ENCODE data around the gene RBM43.
"Not testable (repeated sequence)": the region's sequence is repeated elsewhere in the genome, so short reads cannot be mapped to it uniquely, and the experiment has no call there.

RBM43 gene

DNA sequence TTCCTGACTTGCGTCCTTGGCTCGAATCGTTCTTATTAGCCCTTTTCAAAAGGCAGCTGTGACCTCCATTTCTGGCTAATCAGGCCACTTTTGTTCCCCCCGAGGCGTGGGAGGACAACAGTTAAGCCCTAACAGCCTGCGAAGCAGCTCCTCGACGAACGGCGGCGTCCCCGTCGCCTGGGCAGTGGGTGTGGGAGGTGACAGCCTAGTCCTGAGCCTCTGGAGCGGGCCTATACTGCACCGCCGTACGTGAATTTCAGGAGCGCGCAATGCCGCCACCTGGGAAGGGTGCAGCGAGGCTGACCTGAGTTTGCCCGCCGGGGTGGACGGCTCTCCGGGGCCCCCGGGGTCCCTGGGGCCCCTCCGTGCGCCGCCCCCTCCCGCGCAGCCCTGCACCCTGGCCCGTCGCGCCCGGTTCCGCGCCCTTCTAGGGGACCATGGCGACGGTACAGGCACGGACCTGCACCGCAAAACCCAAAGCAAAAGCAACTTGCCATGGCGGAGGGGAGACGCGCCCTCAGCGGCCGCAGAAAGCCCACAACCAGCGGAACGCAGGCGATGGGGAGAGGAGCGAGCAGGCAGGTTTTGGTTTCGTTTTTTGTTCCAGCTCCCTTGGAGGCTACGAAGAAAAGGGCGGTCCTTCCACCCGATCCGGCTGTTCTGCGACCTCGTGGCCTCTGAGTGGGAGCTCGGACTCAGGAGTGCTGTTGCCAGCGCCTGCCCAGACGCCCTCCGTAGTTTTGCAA, at the start of gene RBM43:
RBM43 (minus strand) TSS at position 633 of the 746 bp plus-strand sequence; CDS start at position 497, 136 bp downstream.
- DNase-seq (peak; percentile 79), ATAC-seq (peak; percentile 91)

DNA sequence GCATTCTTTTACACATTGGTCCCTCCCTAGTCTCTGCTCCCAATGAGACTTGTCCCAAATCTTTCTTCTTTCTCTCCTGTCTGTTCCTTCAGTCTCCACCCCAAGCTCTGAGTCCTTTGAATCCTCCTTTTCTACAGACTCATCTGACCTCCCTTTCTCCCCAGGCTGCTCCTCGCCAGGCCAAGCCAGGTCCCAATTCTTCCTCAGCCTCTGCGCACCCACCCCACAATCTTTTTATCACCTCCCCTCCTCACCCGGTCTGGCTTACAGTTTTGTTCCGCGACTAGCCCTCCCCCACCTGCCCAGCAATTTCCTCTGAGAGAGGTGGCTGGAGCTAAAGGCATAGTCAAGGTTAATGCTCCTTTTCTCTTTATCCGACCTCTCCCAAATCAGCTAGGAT, 48.6 kb upstream of the RBM43 start:
- ATAC-seq, DNase-seq: not testable (repeated sequence)

DNA sequence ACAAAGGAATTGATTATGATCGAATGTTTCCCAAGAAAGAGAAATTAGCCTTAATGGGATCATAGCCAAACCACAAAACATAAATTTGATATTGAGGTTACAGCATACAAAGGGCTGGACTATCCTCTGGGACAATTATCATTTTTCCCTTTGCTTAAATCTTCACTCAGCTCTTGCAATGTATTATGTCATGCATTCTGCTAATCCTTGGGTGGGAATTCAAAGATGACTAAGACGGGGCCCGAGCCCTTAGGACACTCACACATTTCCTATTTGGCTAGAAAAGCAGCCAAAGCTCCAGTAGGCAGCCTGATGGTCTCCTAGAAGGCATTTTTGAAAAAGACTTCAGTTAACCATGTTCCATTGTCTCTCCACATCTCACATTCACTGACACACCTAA, 45.0 kb upstream of the RBM43 start:
- DNase-seq (no peak), ATAC-seq (no peak)

DNA sequence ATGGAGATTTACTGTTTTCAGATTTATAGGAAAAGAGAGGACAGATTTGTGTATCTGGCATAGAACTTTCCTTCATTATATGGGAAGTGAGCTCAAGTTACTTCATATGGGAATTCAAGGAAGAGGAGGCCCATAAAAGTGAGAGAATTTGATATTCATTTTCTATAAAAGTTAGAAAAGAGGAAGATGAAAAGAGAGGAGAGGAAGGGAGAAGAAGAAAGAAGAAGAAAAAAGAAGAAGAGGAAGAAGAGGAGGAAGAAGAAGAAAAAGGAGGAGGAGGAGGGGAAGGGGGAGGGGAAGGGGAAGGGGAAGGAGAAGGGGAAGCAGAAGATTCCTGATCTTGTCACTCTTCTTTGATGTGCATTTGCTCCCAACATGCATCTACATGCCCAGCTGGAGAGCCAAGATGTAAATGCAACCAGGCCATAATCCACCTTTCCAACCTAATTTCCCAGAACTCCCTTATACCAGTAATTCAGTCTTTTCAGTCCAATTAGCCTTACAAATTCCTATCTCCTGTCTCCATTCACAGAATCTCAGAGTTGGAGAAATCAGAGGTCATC, 43.5 kb upstream of the RBM43 start:
- DNase-seq: no peak
- no peak for ATAC-seq

DNA sequence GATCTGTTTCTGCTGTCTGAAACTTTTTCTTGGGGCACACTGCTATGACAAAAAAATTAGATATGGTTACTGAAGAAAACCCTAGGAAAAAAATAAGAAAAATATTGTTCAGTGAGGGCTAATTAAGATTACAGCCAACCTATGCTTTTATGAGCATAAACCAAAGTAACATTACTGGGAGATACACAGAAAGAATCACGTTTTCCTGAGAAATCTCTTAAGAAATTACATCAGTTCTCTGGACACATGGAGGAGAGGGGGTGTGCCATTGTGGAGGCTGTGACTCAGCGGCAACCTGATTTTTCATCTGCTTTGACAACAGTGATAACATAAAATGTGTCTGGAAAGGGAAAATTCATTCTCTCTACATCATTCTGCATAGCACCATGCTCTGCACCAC, 41.2 kb upstream of the RBM43 start:
- DNase-seq: no peak
- ATAC-seq: no peak

DNA sequence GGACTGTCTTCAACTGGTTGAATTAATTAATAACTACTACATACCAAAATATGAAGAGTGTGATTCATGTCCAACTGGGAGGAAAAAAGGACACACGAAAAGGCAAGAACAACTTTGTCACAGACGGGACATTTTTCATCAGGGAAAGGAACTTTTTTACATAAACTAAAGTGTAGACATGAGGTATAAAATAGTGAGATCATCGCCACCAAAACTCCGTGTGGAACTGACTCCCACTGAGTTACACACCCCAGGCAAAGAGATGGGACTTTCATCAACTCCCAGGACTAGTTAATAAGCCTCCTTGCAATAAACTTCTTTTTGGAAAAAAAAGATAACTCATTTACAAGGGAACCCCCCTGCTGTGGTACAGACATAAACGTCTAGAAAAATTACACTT, 40.7 kb upstream of the RBM43 start:
- DNase-seq (no peak), ATAC-seq (no peak)

DNA sequence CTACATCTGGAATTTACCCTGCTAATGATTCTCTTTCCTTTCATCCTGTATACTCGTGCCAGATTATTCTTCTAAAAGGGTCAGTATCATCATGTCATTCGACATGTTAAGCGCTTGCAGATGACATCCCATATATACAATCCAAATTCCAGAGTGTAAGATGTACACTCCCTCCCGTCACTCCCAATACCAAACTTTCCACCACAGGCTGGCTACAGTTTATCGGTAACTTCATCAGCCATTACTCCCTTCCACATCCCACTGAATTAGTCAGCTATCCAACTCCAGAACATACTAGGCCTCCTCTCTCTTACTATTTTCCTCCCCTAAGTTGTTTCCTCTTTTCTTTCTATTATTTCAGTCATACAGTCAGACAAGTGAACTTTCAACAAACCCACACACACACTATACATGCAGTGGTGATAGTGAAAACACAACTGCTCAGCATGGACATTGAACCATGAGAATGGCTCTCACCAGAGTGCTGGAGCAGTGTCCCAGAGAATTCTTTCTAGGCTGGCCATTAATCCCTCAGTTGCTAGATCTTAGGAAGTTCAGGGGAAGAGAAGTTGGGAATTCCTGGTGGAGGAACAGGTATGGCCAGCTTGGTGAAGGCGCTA, 38.4 kb upstream of the RBM43 start:
- no peak for DNase-seq
- ATAC-seq: no peak

DNA sequence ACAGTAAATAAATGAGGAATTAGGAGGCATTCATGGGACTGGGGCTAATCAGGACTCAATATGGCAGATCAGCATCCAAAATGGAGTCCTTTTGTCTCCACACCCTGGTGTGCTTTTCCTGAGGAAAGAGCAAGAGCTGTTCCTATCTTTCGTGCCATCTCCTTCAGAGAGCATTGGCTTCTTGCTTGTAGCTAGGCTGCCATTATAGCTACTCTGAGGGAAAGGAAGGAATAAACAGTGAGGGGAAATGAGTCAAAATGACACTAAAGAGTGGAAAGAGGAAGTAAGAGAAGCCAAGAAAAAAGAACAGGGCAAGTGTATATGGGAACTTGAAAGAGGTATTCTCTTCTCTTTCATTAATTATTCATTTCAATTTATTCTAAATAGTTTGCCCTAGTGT, 36.2 kb upstream of the RBM43 start:
- DNase-seq (no peak), ATAC-seq (no peak)

DNA sequence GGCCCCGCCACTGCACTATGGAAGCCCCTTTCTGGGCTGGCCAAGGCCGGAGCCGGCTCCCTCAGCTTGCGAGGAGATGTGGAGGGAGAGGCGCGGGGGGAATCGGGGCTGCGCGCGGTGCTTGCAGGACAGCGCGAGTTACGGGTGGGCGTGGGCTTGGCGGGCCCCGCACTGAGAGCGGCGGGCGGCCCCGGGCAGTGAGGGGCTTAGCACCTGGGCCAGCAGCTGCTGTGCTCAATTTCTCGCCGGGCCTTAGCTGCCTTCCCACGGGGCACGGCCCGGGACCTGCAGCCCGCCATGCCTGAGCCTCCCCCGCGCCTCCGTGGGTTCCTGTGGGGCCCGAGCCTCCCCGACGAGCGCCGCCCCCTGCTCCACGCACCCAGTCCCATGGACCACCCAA, 34.3 kb upstream of the RBM43 start:
- not testable (repeated sequence) for DNase-seq, ATAC-seq

DNA sequence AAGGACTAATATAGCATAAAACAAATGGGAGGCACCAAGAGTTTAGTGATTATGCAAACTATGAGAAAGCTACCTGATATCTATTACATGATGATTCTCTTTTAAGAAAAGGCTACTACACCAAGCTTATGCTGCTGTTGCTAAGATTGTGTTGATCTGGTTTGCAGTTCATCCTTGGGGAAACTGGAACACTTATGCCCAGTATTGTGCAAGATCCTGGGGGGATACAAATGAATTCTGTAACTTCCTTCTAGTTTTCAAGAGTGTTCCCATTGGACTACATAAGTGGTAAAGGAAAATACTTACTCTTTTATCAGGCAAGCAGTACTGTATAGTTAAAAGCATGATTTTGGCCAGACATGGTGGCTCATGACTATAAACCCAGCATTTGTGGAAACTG, 30.9 kb upstream of the RBM43 start:
- ATAC-seq (no peak), DNase-seq (no peak)

DNA sequence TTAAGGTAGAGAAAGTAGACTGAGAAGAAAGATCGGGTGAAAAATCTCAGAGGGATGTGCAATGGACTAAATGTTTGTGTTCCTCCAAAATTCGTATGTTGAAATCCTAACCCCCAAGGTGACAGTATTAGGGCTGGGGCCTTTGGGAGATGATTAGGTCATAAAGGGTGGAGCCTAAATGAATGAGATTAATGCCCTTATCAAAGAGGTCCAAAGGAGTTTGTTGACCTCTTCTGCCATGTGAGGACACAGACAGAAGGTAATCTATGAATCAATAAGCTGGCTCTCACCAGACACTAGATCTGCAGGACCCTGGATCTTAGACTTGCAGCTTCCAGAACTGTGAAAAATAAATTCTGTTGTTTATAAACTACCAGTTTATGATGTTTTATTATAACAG, 30.5 kb upstream of the RBM43 start:
- ATAC-seq: no peak

DNA sequence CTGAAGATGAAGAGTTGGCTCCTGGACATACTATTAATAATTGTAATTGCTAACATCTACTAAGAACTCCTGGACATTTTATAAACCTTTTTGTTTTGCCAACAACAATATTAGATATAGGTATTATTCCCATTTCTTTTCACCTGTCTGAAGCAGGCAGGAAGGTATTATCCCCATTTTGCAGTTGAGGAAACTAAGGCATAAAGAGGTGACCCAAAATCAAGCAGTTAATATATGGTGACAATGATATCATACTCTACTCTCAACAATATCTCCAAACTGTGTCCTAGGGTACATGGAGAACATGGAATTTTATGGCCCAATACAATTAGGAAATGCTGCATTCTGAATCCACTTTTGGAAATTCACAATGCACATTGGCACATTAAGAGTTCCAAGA, 29.6 kb upstream of the RBM43 start:
- ATAC-seq (no peak), DNase-seq (no peak)

More for the DNA sequence above, 30.5 kb upstream of the RBM43 start:
- no peak for DNase-seq

DNA sequence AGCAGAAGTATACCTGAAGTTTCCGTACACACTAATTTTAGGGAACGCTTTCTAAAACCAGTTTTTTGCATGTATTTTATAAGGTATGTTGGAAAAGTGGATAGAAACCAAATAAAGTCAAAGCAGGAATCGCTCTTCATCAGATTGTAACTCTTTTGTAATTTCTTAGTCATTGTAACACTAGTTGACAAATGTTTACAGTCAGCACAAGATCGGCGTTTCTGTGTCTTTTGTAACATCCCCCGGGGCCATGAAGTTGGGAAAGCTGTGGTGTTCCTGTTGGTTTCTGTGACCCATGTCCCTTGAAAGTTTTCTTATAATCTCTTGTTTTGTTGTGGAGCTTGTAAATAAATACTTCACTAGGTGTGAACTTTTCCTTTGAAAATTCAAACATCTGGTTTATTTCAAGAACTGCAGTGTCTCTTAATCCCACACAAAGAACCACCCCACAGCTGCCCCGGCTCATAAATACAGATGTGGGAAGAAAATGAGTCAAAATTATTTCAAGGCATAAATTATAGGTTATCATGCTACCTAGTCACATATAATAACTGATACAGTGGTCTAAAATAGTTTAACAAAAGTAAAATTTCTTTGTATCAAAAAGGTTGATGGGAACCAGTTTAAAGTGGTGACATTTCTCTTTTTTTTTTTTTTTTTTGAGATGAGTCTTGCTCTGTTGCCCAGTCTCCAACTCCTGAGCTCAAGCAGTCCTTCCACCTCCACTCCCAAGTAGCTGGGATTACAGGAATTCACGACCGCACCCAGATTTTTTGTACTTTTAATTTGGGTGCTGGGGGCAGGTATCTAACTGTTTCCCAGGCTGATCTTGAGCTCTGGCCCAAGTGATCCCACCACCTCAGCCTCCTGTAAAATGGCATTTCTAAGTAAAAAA, 28.6 kb upstream of the RBM43 start:
- peak; percentile 16 for ATAC-seq
- peak; percentile 14 for DNase-seq

DNA sequence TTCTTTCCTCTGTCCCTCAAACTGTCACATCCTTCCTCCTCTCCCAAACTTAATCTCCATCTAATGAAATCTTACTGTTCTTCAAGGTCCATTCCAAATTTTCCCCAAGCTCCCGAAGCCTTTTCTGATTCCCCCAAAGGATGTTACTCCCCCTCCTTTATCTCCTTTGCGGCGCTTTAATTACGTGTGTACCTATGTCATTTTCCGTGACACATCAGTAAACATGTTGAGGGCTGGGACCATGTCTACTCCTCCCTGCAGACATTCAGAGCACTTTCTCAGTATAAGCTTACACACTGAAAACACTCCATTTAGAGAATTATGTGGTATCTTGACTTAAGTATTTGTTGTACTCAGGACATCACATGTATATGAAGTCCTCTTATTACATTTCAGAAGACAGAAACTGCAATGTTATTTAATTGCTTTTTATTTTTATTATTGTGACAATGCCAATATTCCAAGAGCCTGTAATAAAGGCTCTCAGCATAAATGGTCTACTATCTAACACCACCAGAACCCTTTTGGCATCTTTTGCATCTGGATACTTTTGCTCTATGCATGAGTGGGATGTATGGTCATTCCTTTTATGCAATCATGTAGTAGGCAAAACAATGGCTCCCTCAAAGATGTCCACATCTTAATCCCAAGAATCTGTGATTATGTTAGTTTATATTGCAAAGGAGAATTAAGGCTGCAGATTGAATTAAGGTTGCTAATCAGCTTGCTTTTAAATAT, 26.0 kb upstream of the RBM43 start:
- ATAC-seq: no peak

DNA sequence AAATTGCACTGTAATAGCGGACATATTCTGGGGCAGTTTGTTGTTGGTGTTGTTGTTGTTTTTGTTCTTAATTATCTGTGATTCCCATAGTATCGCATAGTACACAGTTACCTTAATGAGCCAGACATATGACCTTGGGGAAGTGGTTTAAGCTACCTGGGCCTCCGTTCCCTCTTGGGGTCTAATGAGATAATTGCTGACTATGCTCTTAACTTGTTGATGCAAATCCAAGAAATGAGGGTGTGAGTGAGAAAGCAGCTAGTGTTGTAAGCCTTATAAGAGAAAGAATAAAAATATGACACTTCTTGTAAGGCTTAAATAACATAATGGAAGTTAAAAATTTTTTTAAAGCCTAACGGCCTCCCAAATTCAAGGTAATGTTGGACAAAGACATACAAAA, 20.7 kb upstream of the RBM43 start:
- DNase-seq (no peak), ATAC-seq (no peak)

More for the DNA sequence above, 26.0 kb upstream of the RBM43 start:
- DNase-seq: no peak

DNA sequence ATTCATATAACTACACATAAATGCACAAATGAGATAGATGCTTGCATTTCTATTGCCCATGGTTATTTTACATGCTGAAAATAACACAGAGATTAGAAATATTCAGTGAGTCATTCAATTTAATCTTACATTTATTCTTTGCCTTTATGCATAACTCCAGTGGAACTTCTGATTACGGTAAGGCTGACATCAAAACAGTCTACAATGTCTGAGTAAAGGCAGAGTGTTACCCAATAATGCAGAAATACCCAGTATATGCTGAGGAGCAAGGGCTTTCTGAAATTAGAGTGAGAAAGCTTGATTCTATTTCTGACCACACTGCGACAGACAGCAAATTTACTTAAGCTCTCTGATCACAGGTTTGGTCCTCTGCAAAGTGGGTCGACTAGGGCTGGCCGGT, 18.6 kb upstream of the RBM43 start:
- DNase-seq (no peak), ATAC-seq (no peak)

DNA sequence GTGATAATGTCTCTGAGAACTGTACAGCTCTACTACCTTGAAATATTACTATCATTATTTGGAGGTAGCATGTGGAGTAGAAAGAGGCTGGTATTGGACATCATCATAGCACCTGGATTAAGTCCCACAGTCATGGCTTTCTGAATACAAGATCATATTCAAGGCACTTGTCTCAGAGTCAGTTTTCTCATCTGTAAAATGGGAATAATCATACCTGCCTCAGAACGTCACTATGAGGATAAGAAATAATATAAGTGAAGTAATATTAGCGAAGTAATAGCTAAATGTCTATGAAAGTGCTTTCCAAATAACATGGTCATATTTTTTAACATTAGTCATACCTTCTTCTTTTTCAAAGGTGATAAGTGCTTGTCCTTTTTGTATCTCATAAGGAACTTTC, 16.8 kb upstream of the RBM43 start:
- DNase-seq (no peak), ATAC-seq (no peak)

DNA sequence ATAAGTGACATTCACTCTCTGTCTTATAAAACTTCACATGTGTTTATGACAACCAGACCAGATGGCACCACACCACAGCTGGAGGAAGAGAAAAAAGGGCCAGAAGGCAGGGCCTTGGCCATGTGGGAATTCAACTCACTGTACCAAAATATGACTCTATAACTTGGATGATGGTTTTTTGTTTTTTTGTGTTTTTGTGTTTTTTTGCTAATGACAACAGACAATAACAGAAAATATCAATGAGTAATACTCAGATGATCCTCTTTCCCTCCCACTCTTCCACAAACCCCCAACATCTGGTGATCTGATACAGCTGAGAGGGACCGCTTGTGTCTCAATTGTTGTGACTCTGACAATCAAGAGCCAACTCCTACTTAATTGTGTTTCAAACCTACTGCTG, 15.4 kb upstream of the RBM43 start:
- ATAC-seq (no peak), DNase-seq (no peak)

DNA sequence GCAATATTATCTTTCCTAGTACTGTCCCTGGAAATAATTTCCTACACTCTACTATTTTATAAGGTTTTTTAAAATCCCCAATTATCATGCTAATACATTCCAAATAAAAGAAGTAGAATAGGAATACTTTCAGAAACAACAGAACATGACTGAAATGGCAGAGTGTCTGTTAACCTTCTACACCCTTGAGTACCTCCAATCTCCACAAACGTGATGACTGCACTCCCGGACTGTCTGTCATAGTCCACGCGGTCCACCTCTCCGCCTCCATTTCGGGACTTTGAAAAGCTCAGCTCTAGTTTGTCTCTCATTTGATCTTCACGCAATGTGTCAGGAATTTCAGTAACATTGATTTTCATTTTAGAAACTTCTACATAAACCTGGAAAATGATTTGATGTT, 13.6 kb upstream of the RBM43 start:
- no peak for ATAC-seq

DNA sequence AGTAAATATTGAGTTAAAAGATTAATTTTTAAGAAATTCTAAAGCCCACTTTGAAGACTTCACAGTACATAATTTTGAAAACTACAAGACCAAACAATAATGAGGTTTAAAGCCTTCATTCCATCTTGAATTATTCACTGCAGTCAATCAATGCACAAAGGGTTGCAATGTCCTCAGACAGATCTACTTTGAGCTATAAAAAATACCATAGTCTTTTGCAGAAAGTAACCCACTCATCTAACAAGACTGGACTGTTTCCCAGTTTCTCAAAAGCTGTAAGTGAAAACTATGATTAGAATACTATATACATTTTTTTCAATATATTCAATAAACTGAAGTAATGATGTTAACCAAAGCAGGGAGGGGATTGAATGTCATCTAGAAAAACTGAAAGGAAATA, 10.2 kb upstream of the RBM43 start:
- DNase-seq (no peak), ATAC-seq (no peak)

More for the DNA sequence above, 13.6 kb upstream of the RBM43 start:
- DNase-seq: no peak

DNA sequence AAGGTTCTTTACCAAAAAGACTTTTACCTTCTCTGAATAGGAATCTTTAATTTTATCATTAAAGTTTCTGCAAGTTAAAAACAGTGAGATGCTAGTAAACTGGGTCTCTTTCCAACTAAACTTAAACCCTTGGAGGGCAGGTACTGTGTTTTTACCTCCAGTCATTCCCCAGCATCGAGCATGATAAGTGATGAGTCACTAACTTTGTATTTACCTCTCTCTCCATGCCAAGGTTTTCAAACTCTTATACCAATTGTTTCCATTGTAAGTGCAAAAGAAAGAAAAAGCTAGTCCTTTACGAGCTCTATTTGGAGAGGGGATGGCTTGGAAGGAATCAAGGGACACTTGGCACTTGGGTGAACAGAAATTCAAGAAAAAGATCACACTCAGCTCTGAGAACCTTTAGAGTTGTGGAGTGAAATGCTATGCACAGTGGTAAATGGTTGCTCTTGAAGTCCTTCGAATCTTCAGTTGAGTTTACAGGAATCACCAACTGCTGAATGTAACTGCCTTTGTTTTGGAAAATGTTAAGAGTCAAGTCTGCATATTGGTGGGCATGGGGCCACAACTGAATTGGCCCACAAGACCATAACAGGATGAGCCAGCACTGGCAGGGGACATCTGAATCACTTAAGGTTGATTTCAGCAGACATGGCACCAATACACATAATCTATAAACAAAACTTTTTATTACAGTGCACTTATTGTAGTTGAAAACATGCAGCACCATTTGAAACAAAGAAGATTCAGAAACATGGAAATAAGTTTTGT, 8.3 kb upstream of the RBM43 start:
- ATAC-seq (peak; percentile 61), DNase-seq (no peak)

Measured in stimulated activated naive CD8-positive, alpha-beta T cell treated with anti-CD3 and anti-CD28 coated beads, Interleukin-15, Interleukin-2, amounts not matched to agents 100 U/mL and 50 U/mL, for 24 hours (primary cell).